Mesenteric fat pad (tissue), 1 donor: ENCODE measurements around the gene SMIM41. TPM values are rescaled to one million over a fixed set of nuclear protein-coding genes. Genes with fewer than 3 reads are reported as not detected.

Experiments used
- total RNA-seq: library from RNA; stranded (reverse); fragmentation: NEBNext Ultra II Directional; extraction: Animal tissue kit (Norgen Biotek cat#: 25700); gene quantifications from one replicate; pipeline ENCODE4 v1.2.1, GENCODE V29; 2021
- donor health status: DM: yes; HTN: yes; CAD: no.

SMIM41 gene
- total RNA-seq, 1 donor from 2014 or later, result 0.45 TPM

Other genes starting within 250 kb of the SMIM41 start
- 1.3 TPM for gene FIGNL2, start 231.0 kb upstream of the SMIM41 start, total RNA-seq
- gene ANKRD33, start 191.6 kb upstream of the SMIM41 start, total RNA-seq, result not detected
- gene ACVRL1, start 172.2 kb upstream of the SMIM41 start, total RNA-seq, result 85.2 TPM
- 40.9 TPM for gene ACVR1B, start 128.0 kb upstream of the SMIM41 start, total RNA-seq
- gene TAMALIN, start 72.8 kb upstream of the SMIM41 start, total RNA-seq, result 117 TPM
- 863 TPM for gene NR4A1, start 28.3 kb upstream of the SMIM41 start, total RNA-seq
- 36.2 TPM for gene ATG101, start 9.7 kb upstream of the SMIM41 start, total RNA-seq
- gene KRT80, start 112.3 kb downstream of the SMIM41 start, total RNA-seq, result not detected
- gene KRT7, start 153.5 kb downstream of the SMIM41 start, total RNA-seq, result 11.7 TPM
- not detected for gene KRT86, start 194.9 kb downstream of the SMIM41 start, total RNA-seq
- not detected for gene KRT81, start 211.8 kb downstream of the SMIM41 start, total RNA-seq
- gene KRT83, start 241.7 kb downstream of the SMIM41 start, total RNA-seq, result not detected